Subcutaneous adipose tissue (tissue), 4 donors: ENCODE results near the gene COLQ. TPM values are rescaled to one million over a fixed set of nuclear protein-coding genes. Genes with fewer than 3 reads are reported as not detected.

Experiments used
- CTCF ChIP-seq: fragments of 450-650 bp; IDR thresholded peaks from one replicate; pipeline ENCODE4 v1.5.1; 2016; ENCODE audit warnings: low read depth, mild to moderate bottlenecking, control low read depth, antibody characterized with exemption, moderate library complexity
- total RNA-seq, 4 donors: library from RNA; depleted of rRNA; stranded (reverse); fragments of >200 nt; gene quantifications; one replicate each; pipeline ENCODE4 v1.1.0, GENCODE V29; 2016

COLQ gene
- total RNA-seq, 4 donors from 2014 or later = 2.0 to 5.1 (median 3.5) TPM

GRCh38 chr3:15490158-15490557 lies 31.3 kb downstream of the COLQ start:
- TF ChIP-seq CTCF = no peak

GRCh38 chr3:15488002-15488401 lies 33.5 kb downstream of the COLQ start:
- no peak for TF ChIP-seq CTCF

GRCh38 chr3:15486979-15487378 lies 34.5 kb downstream of the COLQ start:
- TF ChIP-seq CTCF = no peak

- TF ChIP-seq CTCF = no peak
Measured at GRCh38 chr3:15486020-15486419, 35.5 kb downstream of the COLQ start.

- TF ChIP-seq CTCF = no peak
Measured at GRCh38 chr3:15479400-15480224, 41.9 kb downstream of the COLQ start.

- no peak for TF ChIP-seq CTCF
Measured at GRCh38 chr3:15478640-15478979, 42.9 kb downstream of the COLQ start.

GRCh38 chr3:15477951-15478639 lies 43.4 kb downstream of the COLQ start:
- TF ChIP-seq CTCF = no peak
